Stomach (tissue), 4 donors: ENCODE data around the gene OR5T2.

Experiments
- POLR2A ChIP-seq, 4 donors: fragments of 450-650 bp; IDR thresholded peaks; one replicate each; pipeline ENCODE4 v1.6.1; 2016; ENCODE audit warnings: antibody characterized with exemption in 4 of 4, control low read depth in 2 of 4, mild to moderate bottlenecking in 1 of 4, moderate library complexity in 1 of 4
- POLR2AphosphoS5 ChIP-seq, 3 donors: sonication (generic); formaldehyde crosslinking; IDR thresholded peaks; one replicate each; pipeline ENCODE4 v1.6.1; 2016; ENCODE audit warnings: antibody characterized with exemption in 3 of 3
- TF ChIP-seq, protein P1 (sequence below), 7 experiments: fragments of 450-650 bp in 4 of 7; fragments of 200-600 bp in 3 of 7; sonication (generic) in 3 of 7; IDR thresholded peaks; one replicate each; pipeline ENCODE4 v1.5.1; 2016 to 2019; ENCODE audit warnings: antibody characterized with exemption in 7 of 7, control low read depth in 2 of 7, mild to moderate bottlenecking in 1 of 7

- TF ChIP-seq, protein P1, sequence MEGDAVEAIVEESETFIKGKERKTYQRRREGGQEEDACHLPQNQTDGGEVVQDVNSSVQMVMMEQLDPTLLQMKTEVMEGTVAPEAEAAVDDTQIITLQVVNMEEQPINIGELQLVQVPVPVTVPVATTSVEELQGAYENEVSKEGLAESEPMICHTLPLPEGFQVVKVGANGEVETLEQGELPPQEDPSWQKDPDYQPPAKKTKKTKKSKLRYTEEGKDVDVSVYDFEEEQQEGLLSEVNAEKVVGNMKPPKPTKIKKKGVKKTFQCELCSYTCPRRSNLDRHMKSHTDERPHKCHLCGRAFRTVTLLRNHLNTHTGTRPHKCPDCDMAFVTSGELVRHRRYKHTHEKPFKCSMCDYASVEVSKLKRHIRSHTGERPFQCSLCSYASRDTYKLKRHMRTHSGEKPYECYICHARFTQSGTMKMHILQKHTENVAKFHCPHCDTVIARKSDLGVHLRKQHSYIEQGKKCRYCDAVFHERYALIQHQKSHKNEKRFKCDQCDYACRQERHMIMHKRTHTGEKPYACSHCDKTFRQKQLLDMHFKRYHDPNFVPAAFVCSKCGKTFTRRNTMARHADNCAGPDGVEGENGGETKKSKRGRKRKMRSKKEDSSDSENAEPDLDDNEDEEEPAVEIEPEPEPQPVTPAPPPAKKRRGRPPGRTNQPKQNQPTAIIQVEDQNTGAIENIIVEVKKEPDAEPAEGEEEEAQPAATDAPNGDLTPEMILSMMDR (IDR thresholded peaks at IDR 0.05): no peak
- TF ChIP-seq POLR2AphosphoS5 (IDR thresholded peaks at IDR 0.05): no peak
- TF ChIP-seq POLR2A (IDR thresholded peaks at IDR 0.05): no peak
Measured at GRCh38 chr11:56214537-56214936, 19.5 kb downstream of the OR5T2 start.
